ENCODE data around the gene SIGLEC7. TPM values are rescaled to one million over a fixed set of nuclear protein-coding genes. Genes with fewer than 3 reads are reported as not detected.
A peak's percentile ranks its signal among the peaks of the same experiment; 100 is the strongest.

The SIGLEC7 gene
- total RNA-seq, 2 donors from 2014 or later: not detected

DNA sequence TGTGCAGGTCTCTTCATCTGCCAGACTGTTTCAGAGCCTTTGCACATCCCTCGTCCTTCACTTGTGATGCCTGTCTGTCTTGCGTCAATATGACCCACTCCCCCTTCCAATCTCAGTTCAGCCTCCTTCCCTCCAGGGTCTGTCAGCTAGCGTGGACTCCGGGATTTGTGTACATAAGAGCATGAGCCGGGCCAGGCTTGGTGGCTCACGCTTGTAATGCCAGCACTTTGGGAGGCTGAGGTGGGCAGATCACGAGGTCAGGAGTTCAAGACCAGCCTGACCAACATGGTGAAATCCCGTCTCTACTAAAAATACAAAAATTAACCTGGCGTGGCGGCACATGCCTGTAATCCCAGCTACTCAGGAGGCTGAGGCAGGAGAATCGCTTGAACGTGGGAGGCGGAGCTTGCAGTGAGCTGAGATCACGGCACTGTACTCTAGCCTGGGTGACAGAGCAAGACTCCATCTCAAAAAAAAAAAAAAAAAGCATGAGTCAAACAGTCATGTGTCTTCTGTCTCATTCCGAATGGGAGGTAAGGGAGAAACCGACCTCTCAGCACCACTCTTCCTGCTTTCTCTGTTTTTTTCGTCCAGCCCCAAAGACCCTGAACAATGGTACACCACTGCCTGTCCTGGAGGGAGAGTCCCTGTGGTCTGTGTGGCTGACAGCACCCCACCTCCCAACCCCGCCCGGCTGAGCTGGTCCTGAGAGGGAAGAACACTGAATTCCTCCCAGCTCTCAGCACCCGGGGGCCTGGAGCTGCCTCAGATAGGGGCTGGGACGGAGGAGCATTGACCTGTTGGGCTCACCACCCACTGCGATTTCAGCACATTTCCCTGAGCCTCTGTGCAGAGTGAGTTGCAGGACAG is 19.8 kb upstream of the SIGLEC7 start:
- Histone ChIP-seq H3K4me3 (no peak overlapping the region), H3K9me3 (no peaks in the 10 kb centered on the region), H3K27me3 (no peaks in the 10 kb centered on the region), H3K4me1 (no peaks in the 10 kb centered on the region), H3K27ac (peak overlapping the region in 2 of 4 donors; percentile 17 to 69), H3K36me3 (replicated peaks in 1 of 2; ENCODE audit: insufficient read depth in 1 of 2, low read depth in 2 of 2) (no peaks in the 10 kb centered on the region)
- intact Hi-C loops (cut with DNase I): no loop called here
- DNase-seq (no peak), ATAC-seq (no peak)
- TF ChIP-seq, protein P1, sequence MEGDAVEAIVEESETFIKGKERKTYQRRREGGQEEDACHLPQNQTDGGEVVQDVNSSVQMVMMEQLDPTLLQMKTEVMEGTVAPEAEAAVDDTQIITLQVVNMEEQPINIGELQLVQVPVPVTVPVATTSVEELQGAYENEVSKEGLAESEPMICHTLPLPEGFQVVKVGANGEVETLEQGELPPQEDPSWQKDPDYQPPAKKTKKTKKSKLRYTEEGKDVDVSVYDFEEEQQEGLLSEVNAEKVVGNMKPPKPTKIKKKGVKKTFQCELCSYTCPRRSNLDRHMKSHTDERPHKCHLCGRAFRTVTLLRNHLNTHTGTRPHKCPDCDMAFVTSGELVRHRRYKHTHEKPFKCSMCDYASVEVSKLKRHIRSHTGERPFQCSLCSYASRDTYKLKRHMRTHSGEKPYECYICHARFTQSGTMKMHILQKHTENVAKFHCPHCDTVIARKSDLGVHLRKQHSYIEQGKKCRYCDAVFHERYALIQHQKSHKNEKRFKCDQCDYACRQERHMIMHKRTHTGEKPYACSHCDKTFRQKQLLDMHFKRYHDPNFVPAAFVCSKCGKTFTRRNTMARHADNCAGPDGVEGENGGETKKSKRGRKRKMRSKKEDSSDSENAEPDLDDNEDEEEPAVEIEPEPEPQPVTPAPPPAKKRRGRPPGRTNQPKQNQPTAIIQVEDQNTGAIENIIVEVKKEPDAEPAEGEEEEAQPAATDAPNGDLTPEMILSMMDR (IDR thresholded peaks at IDR 0.05): no peak
- TF ChIP-seq POLR2A (IDR thresholded peaks at IDR 0.05): peak in 1 of 3 donors; percentile 40
- WGBS, 2 donors: 44 to 62% methylated on average over 17 to 22 of the region's 22 CpGs

DNA sequence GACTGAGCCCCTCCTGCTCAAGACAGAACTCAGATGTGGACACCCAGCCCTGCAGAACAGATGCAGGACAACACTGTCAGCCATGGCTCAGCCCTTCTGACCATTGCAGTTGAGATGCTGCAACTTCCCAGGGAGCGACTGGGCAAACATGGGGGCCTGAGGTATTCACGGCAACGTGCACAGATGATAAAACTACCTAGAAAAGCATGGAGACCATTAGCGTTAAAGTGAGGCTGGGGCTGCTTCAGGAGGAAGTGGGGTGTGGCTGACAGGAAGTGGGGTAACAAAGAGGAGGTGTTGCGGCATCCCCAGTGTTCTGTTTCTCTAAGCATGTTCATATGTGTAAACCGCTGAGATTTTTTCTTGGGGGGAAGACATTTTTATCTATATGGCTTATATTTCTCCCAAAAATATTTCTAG is 18.7 kb upstream of the SIGLEC7 start:
- intact Hi-C loops (cut with DNase I): no loop called here
- H3K9me3 ChIP-seq: no peaks in the 10 kb centered on the region
- peak overlapping the region in 2 of 4 donors; percentile 17 to 69 for H3K27ac ChIP-seq
- H3K27me3 ChIP-seq: no peaks in the 10 kb centered on the region
- no peaks in the 10 kb centered on the region for H3K36me3 ChIP-seq (replicated peaks in 1 of 2; ENCODE audit: insufficient read depth in 1 of 2, low read depth in 2 of 2)
- peak in 1 of 4 donors; percentile 71 for DNase-seq
- 37 to 52% methylated on average over 6 of the region's 6 CpGs for WGBS, 2 donors
- TF ChIP-seq POLR2A (IDR thresholded peaks at IDR 0.05): no peak
- TF ChIP-seq, protein P1 (IDR thresholded peaks at IDR 0.05): no peak
- no peak for ATAC-seq
- H3K4me1 ChIP-seq: no peaks in the 10 kb centered on the region
- H3K4me3 ChIP-seq: no peak overlapping the region

DNA sequence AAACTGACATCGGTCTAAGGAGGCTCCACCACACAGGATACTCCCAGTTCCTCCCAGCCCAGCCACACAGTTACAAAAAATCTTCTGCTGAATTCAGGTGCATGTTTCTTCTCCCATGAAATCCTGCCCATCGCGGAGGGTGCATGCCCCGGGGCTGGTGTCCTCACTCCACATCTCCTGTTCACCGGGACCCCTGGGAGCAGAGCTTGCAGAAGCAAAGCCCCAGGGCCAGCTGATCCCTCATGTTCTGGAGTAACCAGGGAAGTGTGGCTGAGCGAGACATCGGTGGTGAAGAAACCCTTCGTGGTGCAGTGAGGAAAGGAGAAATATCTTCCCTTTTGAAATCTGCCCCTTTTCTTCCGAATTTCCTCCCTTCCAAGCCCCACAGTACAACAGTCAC is 18.3 kb upstream of the SIGLEC7 start:
- no peaks in the 10 kb centered on the region for H3K9me3 ChIP-seq
- no peak overlapping the region for H3K4me3 ChIP-seq
- peak overlapping the region in 1 of 4 donors; percentile 69 for H3K27ac ChIP-seq
- intact Hi-C loops (cut with DNase I): no loop called here
- no peaks in the 10 kb centered on the region for H3K4me1 ChIP-seq
- H3K27me3 ChIP-seq: no peaks in the 10 kb centered on the region
- no peak for TF ChIP-seq POLR2A (IDR thresholded peaks at IDR 0.05)
- TF ChIP-seq, protein P1 (IDR thresholded peaks at IDR 0.05): no peak
- 53 to 54% methylated on average over 9 of the region's 9 CpGs for WGBS, 2 donors
- DNase-seq: peak in 1 of 4 donors; percentile 27
- ATAC-seq: no peak
- no peaks in the 10 kb centered on the region for H3K36me3 ChIP-seq (replicated peaks in 1 of 2; ENCODE audit: insufficient read depth in 1 of 2, low read depth in 2 of 2)

DNA sequence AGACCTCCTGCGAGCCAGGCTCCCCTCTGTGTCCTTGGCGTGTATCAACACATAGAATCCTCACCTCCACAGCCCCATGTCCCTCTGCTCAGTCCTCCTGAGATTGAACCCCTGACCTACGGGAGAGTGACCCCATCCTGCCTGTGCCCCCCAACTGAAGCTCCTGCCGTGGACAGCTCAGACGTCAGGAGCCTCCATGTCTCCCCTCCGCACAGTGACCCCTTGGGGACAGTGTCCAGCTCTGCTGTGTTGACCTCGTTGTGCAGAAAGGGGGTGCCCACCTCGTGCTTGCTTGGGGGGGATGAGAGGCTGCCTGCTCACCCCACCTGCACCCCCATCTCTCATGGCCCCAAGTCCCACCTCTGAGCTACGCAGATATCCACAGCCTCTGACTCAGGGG is 17.9 kb upstream of the SIGLEC7 start:
- ATAC-seq (no peak), DNase-seq (no peak)

More for the DNA sequence above, 17.9 kb upstream of the SIGLEC7 start:
- Histone ChIP-seq H3K9me3 (no peaks in the 10 kb centered on the region), H3K36me3 (replicated peaks in 1 of 2; ENCODE audit: insufficient read depth in 1 of 2, low read depth in 2 of 2) (no peaks in the 10 kb centered on the region), H3K4me1 (no peaks in the 10 kb centered on the region), H3K27ac (peak overlapping the region in 1 of 4 donors; percentile 69), H3K27me3 (no peaks in the 10 kb centered on the region), H3K4me3 (no peak overlapping the region)
- intact Hi-C loops (cut with DNase I): no loop called here
- WGBS, 2 donors: 54 to 55% methylated on average over 5 to 8 of the region's 9 CpGs
- TF ChIP-seq, protein P1 (IDR thresholded peaks at IDR 0.05): no peak
